HG03139 (cell line): Measurements from ENCODE around the gene RHD.
"Not testable (repeated sequence)": the region's sequence is repeated elsewhere in the genome, so short reads cannot be mapped to it uniquely, and the experiment has no call there.

ENCODE experiments used
- ATAC-seq: cut with Tn5 transposase; IDR thresholded peaks from one replicate; pipeline ENCODE4 v1.9.1; 2021; ENCODE audit not compliant: unreplicated experiment

The RHD gene

DNA sequence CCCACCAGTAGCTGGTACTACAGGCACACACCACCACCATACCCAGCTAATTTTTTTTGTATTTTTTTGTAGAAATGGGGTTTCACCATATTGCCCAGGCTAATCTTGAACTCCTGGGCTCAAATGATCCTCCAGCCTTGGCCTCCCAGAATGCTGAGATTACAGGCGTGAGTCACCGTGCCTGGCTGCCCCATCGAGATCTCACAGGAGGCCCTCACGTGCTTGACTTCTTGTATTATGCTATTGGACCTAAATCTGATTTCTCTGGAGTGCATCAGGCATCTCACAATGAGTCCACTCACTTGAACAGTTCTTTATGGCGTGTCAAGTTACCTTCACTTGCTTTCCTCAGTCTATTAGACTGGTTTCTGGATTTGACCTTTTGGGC, 15.7 kb upstream of the RHD start:
- ATAC-seq: no peak

DNA sequence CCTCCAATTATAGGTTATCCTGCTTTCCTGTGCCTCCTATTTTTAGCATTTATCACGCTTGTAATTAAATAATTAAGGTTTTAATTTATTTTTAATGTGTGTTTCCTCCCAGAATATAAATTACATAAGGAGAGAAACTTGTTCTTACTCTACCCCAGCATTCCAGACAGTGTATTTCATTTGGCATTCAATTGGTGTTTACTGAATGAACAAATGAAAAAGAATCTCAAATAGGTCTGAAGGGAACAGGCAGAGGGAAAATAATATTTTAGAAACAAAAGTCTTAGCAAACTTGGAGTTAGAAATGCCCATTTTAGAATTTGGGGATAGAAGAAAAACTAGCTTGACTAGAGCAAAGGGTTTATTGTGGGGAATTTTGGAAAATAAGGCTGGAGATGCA, 15.1 kb upstream of the RHD start:
- ATAC-seq: no peak

DNA sequence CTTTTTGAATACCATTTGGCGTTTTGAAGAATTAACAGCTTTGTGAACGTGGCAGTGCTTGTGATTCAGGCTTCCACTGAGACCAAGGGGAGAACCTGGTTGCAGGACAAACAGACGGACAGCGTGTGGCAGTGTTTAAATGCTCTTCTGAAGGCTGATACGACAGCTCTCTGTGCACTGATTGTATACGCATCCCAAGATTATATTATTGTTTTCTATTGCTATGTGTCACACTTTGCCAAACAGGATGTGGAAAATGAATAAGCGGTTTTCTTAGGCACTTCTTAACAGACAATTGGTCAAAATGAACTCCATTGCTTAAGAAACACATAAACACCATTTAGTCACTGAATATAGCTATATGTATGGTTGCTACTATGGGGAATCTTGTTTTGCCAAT, 12.5 kb upstream of the RHD start:
- not testable (repeated sequence) for ATAC-seq

DNA sequence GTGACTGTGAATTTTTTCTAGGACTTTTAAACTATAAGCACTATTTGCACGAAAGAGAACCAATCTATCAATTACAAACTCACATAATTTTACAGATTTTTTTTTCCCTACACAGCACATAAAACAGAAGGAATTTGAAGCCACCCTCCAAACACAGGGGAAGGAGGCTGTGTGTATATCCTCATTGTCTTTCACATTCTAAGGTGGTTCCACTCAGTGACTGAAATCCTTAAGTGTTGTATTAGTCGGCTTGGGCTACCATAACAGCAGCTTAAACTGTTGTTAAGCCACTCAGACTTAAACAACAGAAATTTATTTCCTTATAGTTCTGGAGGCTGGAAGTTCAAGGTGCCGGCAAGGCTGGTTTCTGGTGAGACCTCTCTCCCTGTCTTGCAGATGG, 12.0 kb upstream of the RHD start:
- not testable (repeated sequence) for ATAC-seq

DNA sequence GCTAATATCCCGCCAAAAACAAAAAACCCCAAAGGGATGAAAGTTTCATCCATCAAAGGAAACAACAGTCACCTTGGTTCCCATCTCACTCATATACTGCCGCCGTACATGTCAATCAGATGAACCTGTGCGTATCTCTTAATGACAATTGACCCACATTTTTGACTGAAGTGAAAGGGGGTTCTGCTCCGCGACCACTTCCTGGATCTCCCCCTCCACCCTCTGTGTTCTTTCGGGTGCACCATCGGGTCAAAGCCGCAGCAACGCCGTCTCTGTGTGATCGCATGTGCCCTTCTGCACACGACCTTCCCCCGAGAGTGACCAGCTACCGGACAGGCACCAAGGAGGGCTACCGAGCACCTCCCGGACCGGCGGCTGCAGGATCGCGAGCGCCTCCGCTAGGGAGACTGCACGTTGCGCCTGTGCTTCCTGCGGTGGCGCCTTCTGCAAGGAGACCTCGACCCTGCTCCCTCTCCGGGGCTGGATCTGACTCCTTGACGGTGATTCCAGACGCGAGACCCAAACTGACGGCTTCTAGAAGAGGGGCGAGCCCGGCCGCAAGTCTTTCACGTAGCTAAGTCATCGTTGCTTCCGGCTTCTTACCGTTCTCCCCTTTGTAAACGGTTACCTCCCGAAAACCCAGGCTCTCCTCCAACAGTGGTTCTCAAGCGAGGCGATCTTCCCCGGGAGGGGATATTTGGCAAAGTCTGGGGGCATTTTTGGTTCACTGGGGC, 5.6 kb upstream of the RHD start:
- peak; percentile 21 for ATAC-seq

DNA sequence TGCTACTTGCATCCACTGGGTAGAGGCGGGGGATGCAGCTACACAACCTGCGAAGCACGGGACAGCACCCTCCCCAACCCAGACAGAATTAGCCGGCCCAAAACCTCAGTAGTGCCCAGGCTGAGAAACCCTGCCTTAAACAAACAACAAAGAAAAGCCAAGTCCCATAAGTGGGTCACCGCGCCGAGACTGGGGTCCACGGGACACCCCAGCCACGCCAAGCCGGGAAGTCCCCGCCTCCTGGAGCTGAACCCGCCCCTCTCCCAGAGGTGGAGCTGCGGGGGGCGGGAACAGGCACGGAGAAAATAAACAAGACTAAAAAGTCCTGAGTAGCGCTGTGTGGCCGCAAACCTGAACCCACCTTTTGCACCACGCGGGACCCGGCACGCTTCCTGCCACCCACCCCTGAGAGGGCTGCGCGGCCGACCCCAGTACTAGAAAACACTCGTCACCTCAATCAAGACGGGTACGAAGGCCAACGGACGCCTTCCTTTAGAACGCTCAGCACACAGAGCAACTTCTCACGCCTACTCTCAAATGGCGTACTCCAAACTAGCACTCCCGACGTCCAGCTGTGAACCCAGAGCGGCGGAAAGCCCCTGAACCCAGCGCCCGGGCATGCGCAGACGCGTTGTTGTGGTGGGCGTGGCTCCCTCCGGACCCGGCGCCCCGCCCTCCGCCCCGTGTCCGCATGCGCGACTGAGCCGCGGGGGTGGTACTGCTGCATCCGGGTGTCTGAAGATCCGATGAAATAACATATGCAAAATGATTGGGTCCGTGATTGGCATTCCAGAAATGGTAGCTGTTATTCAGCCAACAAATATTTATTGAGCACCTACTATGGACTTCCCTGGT, 4.8 kb upstream of the RHD start:
- ATAC-seq: peak; percentile 57

DNA sequence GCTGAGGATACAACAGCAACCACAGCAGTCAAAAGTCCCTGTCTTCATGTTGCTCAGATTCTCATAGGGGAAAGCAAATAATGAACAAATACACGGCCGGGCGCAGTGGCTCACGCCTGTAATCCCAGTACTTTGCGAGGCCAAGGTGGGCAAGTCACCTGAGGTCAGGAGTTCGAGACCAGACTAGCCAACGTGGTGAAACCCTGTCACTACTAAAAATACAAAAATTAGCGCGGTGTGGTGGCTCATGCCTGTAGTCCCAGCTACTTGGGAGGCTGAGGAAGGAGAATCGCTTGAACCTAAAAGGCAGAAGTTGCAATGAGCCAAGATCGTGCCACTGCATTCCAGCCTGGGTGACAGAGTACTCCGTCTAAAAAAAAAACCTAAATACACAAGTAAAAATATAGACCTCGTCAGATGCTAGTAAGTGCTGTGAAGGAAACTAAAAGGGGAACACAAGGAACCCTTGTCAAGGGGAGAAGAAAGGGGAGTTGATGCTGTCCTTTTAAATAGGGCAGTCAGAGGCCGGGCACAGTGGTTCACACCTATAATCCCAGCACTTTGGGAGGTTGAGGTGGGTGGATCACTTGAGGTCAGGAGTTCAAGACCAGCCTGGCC, 4.1 kb upstream of the RHD start:
- not testable (repeated sequence) for ATAC-seq

DNA sequence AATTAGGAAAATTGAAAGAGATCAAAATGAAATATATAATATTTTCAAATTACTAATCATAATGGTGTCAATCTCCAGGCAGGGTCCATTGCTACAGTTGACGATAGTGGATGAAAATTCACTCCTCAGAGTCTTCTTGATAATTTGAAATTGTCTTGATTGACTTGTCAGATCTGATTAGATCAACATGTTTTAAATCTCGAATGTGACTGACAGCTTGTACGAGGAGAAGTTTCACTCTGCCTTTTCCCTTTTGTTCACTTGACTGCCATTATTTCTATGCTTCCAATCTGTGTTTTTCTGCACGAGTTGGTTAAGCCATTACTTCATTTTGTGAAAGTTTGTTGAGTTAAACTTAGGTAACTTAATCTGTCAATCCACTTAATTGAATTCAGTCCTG, 3.3 kb downstream of the RHD start:
- ATAC-seq: not testable (repeated sequence)

DNA sequence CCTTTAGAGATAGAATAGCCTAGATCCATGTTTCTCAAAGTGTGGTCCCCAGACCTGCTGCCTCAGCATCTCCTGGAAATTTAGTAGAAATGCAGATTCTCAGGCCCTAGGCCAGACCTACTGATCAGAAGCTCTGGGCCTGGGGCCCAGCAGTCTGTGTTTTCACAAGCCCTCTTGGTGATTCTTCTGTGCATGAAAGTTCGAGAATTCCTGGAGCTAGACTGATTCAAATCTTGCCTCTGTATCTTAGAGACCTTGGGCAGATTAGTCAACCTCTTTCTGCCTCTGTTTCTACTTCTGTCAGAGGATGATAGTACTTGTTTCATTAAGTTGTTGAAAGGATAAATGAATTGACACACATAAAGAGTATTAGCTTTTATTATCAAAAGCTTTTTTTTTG, 5.0 kb downstream of the RHD start:
- not testable (repeated sequence) for ATAC-seq

DNA sequence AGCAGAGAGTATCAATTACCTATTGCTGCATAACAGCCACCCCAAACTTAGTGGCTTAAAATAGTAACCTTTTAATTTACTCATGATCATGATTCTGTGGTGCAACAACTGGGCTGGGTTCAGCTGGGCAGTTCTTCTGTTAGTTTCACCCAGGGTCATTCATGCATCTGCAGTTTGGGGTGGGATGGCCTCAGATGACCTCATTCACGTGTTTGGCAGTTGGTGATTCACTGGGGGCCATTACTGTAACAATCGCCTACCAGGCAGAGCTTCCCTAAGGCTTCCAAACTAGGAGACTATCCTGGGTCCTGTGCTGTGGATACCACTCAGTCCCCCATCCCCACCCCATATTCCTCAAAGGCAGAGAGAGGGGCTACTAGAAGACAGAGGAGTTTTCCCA, 6.0 kb downstream of the RHD start:
- not testable (repeated sequence) for ATAC-seq

DNA sequence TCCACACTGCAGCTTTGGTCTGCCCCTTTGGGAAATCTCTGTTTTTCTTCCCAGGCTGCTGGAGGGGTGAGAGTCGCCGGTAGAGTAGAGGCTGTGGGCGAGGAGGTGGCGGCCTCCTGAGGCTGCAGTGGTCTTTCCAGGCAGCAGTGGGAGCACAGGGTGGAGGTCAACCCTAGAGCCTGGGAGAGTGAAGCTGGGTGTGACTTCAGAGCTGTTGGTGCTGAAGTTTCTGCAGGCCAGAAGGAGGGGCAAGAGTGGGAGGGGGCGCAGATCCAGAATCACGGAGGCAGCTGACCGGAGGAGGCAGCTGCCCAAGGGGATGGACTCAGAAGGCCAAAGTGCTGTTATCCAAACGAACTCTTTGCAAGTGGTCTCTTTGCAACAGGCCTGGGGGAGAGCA, 6.5 kb downstream of the RHD start:
- not testable (repeated sequence) for ATAC-seq

DNA sequence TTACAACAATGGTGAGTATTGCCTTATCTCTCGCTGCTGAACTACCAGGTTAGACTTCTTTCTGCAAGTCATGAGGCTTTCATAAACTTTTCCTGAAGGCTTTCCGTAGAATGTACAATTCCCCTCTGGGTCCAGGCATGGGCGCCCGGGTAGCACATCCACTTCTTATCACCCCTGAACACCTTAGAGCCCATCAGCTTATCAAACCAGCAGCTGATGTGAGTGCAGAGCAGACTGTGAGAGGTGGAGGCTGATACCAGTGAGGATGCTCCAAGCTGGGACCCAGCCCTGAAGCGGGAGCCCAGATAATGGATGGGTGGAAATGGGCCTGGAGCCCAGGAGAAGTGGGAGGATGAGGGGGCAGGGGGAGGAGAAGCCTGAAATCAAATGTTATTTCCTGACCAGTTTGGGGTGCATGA, 7.4 kb downstream of the RHD start:
- ATAC-seq: not testable (repeated sequence)

DNA sequence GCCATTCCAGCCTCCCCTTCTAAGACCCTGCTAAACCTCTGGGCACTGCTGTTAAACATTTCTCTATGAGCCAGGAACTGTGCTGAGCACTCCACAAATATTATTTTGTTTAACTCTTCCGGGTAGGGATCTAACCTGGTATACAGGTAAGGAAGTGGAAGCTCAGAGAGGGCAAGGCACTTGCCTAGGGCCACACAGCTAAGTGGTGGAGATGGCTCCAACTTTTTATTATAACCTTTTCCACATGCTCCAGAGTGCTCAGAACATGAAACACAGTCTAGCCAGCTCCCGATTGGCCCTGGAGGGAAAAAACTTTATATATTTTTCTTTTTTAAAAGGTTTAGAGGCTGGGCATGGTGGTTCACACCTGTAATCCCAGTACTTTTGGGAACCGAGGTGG, 13.6 kb downstream of the RHD start:
- not testable (repeated sequence) for ATAC-seq

DNA sequence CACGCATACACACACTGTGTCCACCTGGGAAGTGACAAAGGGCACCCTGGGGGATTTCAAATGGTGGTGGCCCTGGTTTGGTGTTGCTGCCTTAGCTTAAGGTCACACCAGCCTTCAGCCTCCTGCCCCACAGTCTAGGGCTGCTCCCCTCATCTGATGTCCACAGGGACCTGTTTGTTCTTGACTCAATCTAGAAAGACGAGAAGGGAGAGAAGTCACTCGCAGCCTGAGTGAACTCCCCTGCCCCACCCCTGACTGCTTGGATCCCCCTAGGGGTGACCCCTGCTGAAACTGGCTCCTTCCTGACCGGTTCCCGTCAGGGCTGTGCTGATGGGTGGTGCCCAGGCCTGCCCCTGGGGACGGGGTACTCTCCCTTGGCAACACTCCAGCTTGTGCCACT, 14.9 kb downstream of the RHD start:
- not testable (repeated sequence) for ATAC-seq

DNA sequence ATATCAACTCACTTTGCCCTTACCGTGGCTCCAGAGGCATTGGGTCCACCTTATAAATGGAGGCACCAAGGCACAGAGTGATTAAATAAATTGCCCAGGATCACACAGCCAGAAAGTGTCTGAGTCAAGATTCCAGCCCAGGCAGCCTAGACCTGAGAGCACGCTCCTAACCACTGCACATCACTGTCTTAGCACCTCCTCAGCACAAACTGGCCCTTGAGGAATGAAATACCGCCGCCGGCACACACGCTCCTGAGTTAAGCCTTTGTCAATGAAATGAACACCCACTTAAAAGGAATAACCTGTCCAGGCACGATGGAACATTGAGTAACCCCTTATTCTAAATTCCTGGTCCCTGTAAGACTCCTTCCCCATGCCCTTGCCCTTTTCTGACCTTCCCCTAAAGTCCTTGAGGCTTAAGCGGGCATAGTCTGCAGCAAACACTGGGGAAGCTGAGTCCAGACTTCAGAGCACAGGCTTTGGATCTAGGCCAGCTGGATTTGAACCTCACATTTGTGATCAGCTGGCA, 16.3 kb downstream of the RHD start:
- ATAC-seq: not testable (repeated sequence)

DNA sequence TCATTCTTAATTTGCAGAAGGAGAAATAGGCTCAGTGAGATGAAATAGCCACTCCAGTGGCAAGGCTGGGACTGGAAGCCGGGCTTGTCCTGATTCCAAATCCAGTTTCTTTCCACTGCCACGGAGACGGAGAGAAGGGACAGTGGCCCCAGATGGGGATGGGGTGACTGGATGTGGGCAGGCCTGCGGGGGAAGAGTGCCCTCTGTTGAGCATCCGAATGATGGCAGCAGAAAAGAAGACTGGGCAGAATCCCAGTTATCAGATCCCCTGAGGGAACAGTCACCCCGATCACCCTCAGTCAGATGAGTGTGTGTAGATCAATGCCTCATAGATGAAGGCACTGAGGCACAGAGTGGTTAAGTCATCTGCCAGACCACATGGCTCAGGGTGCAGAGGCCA, 17.7 kb downstream of the RHD start:
- ATAC-seq: not testable (repeated sequence)

DNA sequence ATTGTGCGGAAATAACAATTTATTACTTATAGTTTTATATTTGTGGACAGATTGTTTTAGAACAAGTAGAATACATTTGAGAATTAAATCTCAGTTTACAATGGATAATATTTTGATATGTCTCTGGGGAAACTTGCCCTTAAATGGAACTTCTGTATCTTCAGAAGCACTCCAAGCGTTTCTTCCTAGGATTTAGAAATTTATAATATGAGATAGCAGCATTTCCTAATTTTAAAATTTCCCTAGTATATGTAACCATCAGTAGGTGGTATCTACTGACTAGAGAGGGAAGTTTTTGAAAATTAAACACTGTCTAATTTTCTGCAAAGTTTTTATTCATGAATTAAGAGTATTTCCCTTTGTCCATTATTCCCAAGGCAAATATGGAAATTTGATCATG, 21.1 kb downstream of the RHD start:
- ATAC-seq: not testable (repeated sequence)

DNA sequence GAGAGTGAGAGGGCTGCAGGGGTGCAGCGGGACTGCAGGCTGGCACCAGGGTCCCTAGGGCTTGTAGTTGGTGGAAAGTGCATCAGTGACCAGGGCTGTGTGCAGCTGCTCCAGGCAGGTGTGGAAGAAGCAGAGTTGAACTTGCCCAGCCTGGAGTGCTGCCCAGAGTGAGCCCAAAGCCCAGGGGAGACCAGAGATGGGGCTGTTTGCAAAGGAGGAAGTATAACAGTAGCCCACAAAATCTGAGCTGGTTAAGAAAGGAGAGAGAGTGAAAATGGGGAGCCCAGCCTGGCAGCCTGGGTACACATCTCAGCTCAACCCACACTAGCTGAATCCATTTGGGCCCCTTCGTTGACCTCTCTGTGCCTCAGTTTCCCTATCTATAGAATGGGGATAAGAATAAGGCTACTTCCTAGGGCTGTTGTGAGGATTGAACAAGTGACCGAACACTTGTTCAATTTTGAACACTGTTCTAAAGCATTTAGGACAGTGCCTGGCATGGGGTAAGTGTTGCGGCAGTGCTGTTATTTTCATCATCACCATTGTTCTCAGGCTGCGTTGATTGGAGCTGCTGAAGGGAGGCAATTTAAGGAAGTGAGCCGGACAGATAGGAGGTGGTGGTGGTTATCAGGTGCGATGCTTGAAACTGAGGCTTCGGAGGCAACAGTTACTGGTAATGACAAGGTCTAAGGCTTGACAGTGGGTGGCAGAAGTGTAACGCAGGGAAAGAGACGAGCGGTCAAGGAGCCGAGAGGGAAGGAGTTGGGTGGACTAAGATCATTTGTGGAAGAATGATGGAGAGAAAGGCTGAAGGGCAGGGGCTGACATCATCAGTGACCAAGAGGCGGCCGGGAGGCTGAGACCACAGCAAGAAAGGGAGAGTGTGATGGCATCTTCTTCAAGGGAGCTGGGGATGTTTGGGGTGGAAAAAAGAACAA, 22.8 kb downstream of the RHD start:
- ATAC-seq: not testable (repeated sequence)

DNA sequence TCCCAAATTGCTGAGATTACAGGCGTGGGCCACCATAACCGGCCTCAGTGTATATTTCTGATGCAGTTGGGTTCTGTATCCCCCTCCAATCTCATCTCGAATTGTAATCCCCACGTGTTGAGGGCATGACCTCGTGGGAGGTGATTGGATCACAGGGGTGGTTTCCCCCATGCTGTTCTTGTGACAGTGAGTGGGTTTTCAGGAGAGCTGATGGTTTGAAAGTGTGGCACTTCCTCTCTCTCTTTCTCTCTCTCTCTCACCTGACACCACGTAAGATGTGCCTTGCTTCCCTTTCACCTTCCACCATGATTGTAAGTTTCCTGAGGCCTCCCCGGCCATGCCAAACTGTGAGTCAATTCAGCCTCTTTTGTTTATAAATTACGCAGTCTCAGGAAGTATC, 24.2 kb downstream of the RHD start:
- ATAC-seq: not testable (repeated sequence)

DNA sequence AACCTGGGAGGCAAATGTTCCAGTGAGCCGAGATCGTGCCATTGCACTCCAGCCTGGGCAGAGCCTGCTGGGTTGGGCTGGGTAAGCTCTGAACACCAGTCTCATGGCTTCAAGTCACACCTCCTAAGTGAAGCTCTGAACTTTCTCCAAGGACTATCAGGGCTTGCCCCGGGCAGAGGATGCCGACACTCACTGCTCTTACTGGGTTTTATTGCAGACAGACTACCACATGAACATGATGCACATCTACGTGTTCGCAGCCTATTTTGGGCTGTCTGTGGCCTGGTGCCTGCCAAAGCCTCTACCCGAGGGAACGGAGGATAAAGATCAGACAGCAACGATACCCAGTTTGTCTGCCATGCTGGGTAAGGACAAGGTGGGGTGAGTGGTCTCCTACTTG, 28.4 kb downstream of the RHD start:
- ATAC-seq: not testable (repeated sequence)
